HG03108 (cell line): ENCODE results near the gene ASB2.

Experiments used
- ATAC-seq: cut with Tn5 transposase; IDR thresholded peaks from one replicate; pipeline ENCODE4 v1.9.1; 2021; ENCODE audit warnings: moderate library complexity; ENCODE audit not compliant: unreplicated experiment

The ASB2 gene

DNA sequence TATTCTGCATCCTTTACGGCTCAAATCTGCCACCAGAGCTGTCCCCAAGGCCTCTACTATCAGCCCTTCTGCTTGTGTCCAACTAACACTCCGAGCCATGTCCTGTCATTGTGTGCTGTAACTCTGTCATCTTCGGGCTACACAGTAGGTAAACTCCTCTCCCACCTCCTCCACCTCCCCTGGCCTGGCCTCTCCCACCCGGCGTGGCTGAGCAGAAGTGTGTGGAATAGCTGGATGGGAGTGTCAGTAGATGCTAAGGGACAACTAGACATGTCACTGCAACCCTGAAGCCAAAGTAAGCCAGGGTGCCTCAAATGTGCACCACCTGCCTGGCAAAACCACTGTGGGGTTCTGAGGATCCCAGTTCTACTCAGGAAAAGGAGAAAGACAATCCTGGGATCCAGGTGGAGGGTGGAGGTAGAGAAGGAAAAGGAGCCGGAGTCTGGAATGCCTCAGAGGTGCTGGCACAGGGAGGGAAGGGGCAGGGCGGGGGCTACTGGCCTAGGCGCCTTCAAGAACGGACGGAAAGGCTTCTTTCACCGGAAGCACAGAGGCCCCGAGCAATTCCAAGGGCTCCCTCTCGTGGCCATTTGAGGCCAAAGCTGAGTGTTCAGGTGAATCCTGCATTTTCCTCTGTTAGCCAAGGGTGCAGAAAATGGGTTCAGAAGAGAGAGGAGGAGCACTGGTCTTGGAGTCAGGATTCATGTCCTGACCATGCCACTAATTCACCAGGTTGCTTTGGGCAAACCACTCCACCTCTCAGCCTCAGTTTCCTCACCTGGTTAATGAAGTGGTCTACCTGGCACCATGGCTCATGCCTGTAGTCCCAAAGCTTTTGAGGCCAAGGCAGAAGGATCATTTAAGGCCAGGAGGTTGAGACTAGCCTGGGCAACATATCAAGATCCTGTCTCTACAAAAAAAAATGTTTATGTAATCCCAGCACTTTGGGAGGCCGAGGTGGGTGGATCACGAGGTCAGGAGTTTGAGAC lies 69.7 kb downstream of the ASB2 start:
- ATAC-seq: no peak

GRCh38 chr14:93905623-93906022 lies 70.7 kb downstream of the ASB2 start:
- ATAC-seq: no peak

- ATAC-seq: no peak
Measured at GRCh38 chr14:93903342-93904184, 72.8 kb downstream of the ASB2 start.

DNA sequence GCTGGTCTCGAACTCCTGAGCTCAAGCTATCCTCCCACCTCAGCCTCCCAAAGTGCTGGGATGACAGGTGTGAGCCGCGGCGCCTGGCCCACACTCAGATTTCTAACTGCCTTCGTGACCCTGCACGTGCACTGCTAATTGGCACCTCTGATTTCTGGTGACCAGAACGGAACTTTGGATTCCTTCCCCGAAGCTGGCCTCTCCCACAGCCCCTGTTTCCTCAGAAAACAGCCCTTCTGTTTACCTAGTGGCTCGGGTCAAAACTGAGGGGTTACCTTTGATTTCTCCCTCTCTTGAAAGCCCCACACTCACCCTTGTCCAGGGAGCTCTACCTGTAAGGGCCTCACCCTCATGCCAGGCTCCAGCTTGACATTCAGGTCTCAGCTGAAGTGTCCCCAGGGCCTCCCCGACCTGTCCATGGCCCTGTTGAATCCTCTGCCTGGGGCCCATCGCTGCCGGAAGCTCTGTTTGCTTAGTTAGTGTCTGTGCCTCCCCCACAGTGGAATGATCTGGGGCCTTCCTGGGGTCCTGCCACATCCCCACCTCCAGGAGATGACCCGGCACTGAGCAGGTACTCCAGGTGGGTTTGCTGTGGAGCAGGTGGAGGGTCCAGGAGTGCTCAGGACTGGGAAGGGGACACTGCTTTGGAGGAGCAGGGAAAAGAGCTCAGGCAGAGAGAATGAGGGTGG lies 73.6 kb downstream of the ASB2 start:
- no peak for ATAC-seq

DNA sequence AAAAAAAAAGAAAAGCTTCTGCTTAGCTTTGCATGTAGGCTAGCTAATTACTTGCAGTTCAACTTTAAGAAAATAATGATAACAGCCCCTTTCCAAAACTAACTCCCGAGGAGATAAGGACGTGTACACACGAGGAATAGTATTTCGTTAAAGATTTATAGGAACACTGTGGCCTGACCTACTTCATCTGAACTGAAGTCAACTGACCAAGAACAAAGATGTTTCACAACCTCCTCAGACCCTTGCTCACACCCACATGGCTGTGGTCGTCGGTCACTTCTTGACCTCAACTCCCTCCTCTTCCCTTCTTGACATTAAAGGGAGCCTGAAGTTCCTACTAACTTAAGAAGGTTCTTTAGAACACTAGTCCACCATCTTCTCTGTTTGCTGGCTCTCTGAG lies 74.6 kb downstream of the ASB2 start:
- no peak for ATAC-seq

DNA sequence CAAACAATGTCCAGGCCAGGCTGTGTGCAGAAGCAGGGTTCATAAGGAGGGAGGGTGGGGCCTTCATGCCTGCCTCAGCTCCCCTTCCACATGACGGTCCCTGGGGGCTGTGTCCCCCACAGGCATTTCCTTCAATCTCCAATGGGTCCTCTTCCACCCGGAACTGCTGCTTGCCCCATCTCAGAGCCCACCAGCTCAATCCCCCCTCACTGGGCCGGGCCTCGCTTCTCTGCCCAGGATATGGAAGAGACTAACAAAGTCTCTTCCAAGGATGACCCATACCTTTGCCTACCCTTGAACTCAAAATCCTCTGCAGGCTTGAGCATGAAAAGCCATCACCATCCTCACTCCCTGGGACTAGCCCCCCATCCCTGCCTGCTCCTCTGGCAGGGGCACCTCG lies 77.6 kb downstream of the ASB2 start:
- no peak for ATAC-seq

DNA sequence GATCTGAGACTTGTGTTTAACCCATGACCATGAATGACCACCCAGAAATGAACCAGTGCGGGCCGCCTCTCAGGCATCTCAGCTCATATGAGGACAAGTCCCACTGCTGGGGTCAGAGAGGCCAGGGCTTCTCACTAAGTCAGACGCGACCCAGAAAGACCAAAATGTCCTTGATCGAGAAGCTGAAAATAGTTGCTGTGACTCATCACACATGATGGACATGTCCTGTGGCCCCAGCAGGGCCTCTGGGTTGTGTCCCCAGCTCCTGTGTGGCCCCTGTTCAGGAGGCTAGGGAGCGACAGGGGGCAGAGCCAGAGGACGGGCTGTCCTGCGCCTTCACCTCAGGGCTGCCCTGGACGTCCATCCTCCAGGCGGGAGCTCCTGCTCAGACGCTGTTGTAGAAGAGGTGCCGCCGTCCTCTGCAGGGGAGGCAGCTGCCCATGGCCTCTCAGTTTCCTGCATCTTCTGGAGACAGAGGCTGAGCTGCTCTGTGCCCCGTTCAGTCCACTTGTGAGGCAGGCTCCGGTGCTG lies 78.2 kb downstream of the ASB2 start:
- no peak for ATAC-seq

- no peak for ATAC-seq
Measured at GRCh38 chr14:93897476-93897845, 78.9 kb downstream of the ASB2 start.

- ATAC-seq: no peak
Measured at GRCh38 chr14:93895023-93895604, 81.3 kb downstream of the ASB2 start.

GRCh38 chr14:93893661-93894261 lies 82.6 kb downstream of the ASB2 start:
- ATAC-seq: no peak

- no peak for ATAC-seq
Measured at GRCh38 chr14:93892923-93893558, 83.3 kb downstream of the ASB2 start.

GRCh38 chr14:93892505-93892839 lies 83.9 kb downstream of the ASB2 start:
- no peak for ATAC-seq

- ATAC-seq: no peak
Measured at GRCh38 chr14:93891756-93892504, 84.4 kb downstream of the ASB2 start.

GRCh38 chr14:93889739-93890483 lies 86.5 kb downstream of the ASB2 start:
- no peak for ATAC-seq

DNA sequence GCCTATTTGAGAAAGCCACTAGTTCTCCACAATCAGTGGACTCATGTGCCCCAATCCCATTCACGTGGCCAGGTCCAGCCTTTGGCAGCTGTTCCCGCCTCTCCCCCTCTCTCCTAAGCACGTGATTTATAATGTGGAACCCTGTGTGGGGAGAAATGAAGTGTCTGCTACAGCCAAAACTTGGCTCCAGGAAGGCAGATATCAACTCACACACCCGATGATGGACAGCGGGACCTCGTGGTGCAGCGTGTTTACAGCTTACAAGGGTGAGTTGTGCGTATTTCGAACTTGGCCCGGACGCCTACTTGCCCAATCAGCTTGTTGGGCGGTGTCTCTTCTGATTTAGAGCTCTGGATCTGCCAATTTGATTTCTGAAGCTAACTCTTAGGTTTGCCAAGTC lies 87.4 kb downstream of the ASB2 start:
- ATAC-seq: no peak

GRCh38 chr14:93884950-93885349 lies 91.4 kb downstream of the ASB2 start:
- ATAC-seq: no peak
